WTC11 (cell line): Measurements from ENCODE around the gene TGDS. TPM values are rescaled to one million over a fixed set of nuclear protein-coding genes. Genes with fewer than 3 reads are reported as not detected.
A peak's percentile ranks its signal among the peaks of the same experiment; 100 is the strongest.
"Not testable (repeated sequence)": the region's sequence is repeated elsewhere in the genome, so short reads cannot be mapped to it uniquely, and the experiment has no call there.

Experiments
- ATAC-seq: fragments of 200-7000 bp; cut with Tn5 transposase; 2 replicates; pipeline ENCODE4 v1.10.0; 2021; ENCODE audit warnings: mild to moderate bottlenecking, moderate library complexity
- CTCF ChIA-PET: fragments of 300-600 bp; sonication (Branson Sonifier 250); formaldehyde crosslinking; loops from one replicate; lab custom pipeline; 2021; ENCODE audit warnings: antibody characterized with exemption; lab: Charles Lee
- POLR2A ChIA-PET: fragments of 350-600 bp; sonication (Branson Sonifier 250); formaldehyde crosslinking; loops from one replicate; lab custom pipeline; 2021; ENCODE audit warnings: antibody characterized with exemption; lab: Charles Lee
- DNase-seq: peaks from one replicate; pipeline ENCODE4 v3.0.0; 2021; ENCODE audit warnings: low spot score
- H3K27ac Mint-ChIP-seq: 2 replicates; pipeline ENCODE4 v1.8.0; 2021; ENCODE audit warnings: mixed read lengths
- H3K27me3 Mint-ChIP-seq: 2 replicates; pipeline ENCODE4 v1.8.0; 2021; ENCODE audit warnings: low read depth, mild to moderate bottlenecking, moderate library complexity, mixed read lengths
- H3K36me3 Mint-ChIP-seq: 2 replicates; pipeline ENCODE4 v1.8.0; 2021; ENCODE audit warnings: mixed read lengths
- H3K4me1 Mint-ChIP-seq: 2 replicates; pipeline ENCODE4 v1.8.0; 2022; ENCODE audit warnings: mixed read lengths
- H3K4me3 Mint-ChIP-seq: 2 replicates; pipeline ENCODE4 v1.8.0; 2021; ENCODE audit warnings: mild to moderate bottlenecking, moderate library complexity, mixed read lengths
- H3K9me3 Mint-ChIP-seq: 2 replicates; pipeline ENCODE4 v1.8.0; 2021; ENCODE audit warnings: mixed read lengths
- ATF1 ChIP-seq: sonication (generic); formaldehyde crosslinking; IDR thresholded peaks from 2 replicates; pipeline ENCODE4 v1.8.1; 2023; ENCODE audit warnings: mild to moderate bottlenecking, moderate library complexity, missing genetic modification reagents
- EMX1 ChIP-seq: fragments of 250-450 bp; sonication (Bioruptor Pico); IDR thresholded peaks from 2 replicates; pipeline ENCODE4 v1.8.0; 2021; ENCODE audit warnings: mild to moderate bottlenecking
- RELA ChIP-seq: sonication (generic); formaldehyde crosslinking; IDR thresholded peaks from 2 replicates; pipeline ENCODE4 v1.8.1; 2022; ENCODE audit warnings: missing genetic modification reagents, mild to moderate bottlenecking, borderline replicate concordance
- SOX15 ChIP-seq: fragments of 250-450 bp; sonication (Bioruptor Pico); IDR thresholded peaks from 2 replicates; pipeline ENCODE4 v1.9.0; 2021; ENCODE audit warnings: mild to moderate bottlenecking
- TEAD1 ChIP-seq: sonication (generic); formaldehyde crosslinking; IDR thresholded peaks from 2 replicates; pipeline ENCODE4 v1.8.0; 2022; ENCODE audit warnings: mild to moderate bottlenecking, missing genetic modification reagents
- TEAD4 ChIP-seq: sonication (generic); formaldehyde crosslinking; IDR thresholded peaks from 2 replicates; pipeline ENCODE4 v1.8.0; 2022; ENCODE audit warnings: mild to moderate bottlenecking, missing genetic modification reagents
- ZBTB21 ChIP-seq: sonication (generic); formaldehyde crosslinking; IDR thresholded peaks from 2 replicates; pipeline ENCODE4 v1.8.1; 2023; ENCODE audit warnings: mild to moderate bottlenecking, missing genetic modification reagents, borderline replicate concordance
- ZNF138 ChIP-seq: sonication (generic); formaldehyde crosslinking; conservative IDR thresholded peaks from 2 replicates; pipeline ENCODE4 v1.8.1; 2022; ENCODE audit warnings: mild to moderate bottlenecking, moderate library complexity, missing genetic modification reagents
- ZNF416 ChIP-seq: fragments of 250-450 bp; sonication (Bioruptor Pico); IDR thresholded peaks from 2 replicates; pipeline ENCODE4 v1.9.0; 2021; ENCODE audit warnings: mild to moderate bottlenecking, inconsistent platforms
- total RNA-seq: library from RNA; stranded (reverse); gene quantifications from 3 replicates; pipeline ENCODE4 v1.2.3, GENCODE V29; 2021
- TF ChIP-seq, protein P1 (sequence below): fragments of 250-450 bp; sonication (Bioruptor Pico); IDR thresholded peaks from 2 replicates; pipeline ENCODE4 v1.9.0; 2021; ENCODE audit warnings: mild to moderate bottlenecking, borderline replicate concordance
- TF ChIP-seq, protein P2 (sequence below): sonication (generic); formaldehyde crosslinking; IDR thresholded peaks from 2 replicates; pipeline ENCODE4 v1.8.1; 2022; ENCODE audit warnings: low read depth, missing genetic modification reagents, borderline replicate concordance
- TF ChIP-seq, protein P3 (sequence below): sonication (generic); formaldehyde crosslinking; IDR thresholded peaks from 2 replicates; pipeline ENCODE4 v1.8.1; 2023; ENCODE audit warnings: mild to moderate bottlenecking, missing genetic modification reagents
- TF ChIP-seq, protein P4 (sequence below): sonication (generic); formaldehyde crosslinking; IDR thresholded peaks from 2 replicates; pipeline ENCODE4 v1.8.0; 2022; ENCODE audit warnings: mild to moderate bottlenecking, missing genetic modification reagents
- TF ChIP-seq, protein P5 (sequence below): sonication (generic); formaldehyde crosslinking; IDR thresholded peaks from 2 replicates; pipeline ENCODE4 v1.8.1; 2022; ENCODE audit warnings: missing genetic modification reagents, borderline replicate concordance
- TF ChIP-seq, protein P6 (sequence below): sonication (generic); formaldehyde crosslinking; IDR thresholded peaks from 2 replicates; pipeline ENCODE4 v1.8.1; 2022; ENCODE audit warnings: low read depth, mild to moderate bottlenecking, moderate library complexity, missing genetic modification reagents, borderline replicate concordance
- TF ChIP-seq, protein P7 (sequence below): fragments of 250-450 bp; sonication (Bioruptor Pico); IDR thresholded peaks from 2 replicates; pipeline ENCODE4 v1.9.0; 2021; ENCODE audit warnings: mild to moderate bottlenecking
- TF ChIP-seq, protein P8 (sequence below): sonication (generic); formaldehyde crosslinking; conservative IDR thresholded peaks from 2 replicates; pipeline ENCODE4 v1.8.1; 2022; ENCODE audit warnings: mild to moderate bottlenecking, missing genetic modification reagents

The TGDS gene
- total RNA-seq, 1 experiment from 2014 or later, result 12.5 TPM

DNA sequence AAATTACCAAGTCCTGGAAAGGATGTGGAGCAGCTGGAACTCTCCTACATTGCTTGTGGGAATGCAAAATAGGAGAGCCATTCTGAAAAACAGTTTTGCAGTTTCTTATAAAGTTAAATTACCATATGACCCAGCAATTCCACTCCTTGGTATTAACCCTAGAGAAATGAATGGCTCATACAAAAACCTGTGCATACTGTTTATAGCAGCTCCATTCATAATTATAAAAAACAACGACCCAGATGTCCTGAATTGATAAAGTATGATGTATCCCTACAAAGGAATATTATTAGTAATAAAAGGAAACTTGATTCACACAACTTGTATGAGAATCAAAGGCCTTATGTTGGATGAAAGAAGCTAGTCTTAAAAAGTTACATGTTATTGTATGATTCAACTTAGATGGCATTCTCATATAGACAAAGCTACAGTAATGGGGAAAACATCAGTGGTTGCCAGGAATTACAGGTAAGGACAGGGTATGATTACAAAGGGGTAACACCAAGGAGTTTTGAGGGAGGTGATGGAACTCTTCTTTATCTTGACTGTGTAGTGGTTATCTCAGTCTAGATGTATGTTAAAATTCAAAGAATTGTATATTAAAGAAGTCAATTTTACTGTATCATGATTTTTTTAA is 41.1 kb upstream of the TGDS start (continued):
- TF ChIP-seq, protein P1, sequence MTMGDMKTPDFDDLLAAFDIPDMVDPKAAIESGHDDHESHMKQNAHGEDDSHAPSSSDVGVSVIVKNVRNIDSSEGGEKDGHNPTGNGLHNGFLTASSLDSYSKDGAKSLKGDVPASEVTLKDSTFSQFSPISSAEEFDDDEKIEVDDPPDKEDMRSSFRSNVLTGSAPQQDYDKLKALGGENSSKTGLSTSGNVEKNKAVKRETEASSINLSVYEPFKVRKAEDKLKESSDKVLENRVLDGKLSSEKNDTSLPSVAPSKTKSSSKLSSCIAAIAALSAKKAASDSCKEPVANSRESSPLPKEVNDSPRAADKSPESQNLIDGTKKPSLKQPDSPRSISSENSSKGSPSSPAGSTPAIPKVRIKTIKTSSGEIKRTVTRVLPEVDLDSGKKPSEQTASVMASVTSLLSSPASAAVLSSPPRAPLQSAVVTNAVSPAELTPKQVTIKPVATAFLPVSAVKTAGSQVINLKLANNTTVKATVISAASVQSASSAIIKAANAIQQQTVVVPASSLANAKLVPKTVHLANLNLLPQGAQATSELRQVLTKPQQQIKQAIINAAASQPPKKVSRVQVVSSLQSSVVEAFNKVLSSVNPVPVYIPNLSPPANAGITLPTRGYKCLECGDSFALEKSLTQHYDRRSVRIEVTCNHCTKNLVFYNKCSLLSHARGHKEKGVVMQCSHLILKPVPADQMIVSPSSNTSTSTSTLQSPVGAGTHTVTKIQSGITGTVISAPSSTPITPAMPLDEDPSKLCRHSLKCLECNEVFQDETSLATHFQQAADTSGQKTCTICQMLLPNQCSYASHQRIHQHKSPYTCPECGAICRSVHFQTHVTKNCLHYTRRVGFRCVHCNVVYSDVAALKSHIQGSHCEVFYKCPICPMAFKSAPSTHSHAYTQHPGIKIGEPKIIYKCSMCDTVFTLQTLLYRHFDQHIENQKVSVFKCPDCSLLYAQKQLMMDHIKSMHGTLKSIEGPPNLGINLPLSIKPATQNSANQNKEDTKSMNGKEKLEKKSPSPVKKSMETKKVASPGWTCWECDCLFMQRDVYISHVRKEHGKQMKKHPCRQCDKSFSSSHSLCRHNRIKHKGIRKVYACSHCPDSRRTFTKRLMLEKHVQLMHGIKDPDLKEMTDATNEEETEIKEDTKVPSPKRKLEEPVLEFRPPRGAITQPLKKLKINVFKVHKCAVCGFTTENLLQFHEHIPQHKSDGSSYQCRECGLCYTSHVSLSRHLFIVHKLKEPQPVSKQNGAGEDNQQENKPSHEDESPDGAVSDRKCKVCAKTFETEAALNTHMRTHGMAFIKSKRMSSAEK (CRISPR knock-in tag), result no peak
- TF ChIP-seq, protein P2, sequence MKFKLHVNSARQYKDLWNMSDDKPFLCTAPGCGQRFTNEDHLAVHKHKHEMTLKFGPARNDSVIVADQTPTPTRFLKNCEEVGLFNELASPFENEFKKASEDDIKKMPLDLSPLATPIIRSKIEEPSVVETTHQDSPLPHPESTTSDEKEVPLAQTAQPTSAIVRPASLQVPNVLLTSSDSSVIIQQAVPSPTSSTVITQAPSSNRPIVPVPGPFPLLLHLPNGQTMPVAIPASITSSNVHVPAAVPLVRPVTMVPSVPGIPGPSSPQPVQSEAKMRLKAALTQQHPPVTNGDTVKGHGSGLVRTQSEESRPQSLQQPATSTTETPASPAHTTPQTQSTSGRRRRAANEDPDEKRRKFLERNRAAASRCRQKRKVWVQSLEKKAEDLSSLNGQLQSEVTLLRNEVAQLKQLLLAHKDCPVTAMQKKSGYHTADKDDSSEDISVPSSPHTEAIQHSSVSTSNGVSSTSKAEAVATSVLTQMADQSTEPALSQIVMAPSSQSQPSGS, result no peak
- TF ChIP-seq RELA (CRISPR knock-in tag), result no peak
- TF ChIP-seq, protein P3, sequence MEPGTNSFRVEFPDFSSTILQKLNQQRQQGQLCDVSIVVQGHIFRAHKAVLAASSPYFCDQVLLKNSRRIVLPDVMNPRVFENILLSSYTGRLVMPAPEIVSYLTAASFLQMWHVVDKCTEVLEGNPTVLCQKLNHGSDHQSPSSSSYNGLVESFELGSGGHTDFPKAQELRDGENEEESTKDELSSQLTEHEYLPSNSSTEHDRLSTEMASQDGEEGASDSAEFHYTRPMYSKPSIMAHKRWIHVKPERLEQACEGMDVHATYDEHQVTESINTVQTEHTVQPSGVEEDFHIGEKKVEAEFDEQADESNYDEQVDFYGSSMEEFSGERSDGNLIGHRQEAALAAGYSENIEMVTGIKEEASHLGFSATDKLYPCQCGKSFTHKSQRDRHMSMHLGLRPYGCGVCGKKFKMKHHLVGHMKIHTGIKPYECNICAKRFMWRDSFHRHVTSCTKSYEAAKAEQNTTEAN (CRISPR knock-in tag), result no peak

DNA sequence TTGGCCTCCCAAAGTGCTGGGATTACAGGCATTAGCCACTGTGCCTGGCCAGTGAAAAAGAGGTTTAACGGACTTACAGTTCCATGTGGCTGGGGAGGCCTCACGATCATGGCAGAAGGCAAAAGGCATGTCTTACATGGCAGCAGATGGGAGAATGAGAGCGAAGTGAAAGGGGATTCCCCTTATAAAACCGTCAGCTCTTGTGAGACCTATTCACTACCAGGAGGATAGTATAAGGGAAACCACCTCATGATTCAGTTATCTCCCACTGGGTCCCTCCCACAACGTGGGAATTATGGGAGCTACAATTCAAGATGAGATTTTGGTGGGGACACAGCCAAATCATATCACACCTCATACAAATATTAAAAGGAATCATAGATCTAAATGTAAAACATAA is 40.1 kb upstream of the TGDS start:
- H3K9me3 Mint-ChIP-seq, H3K36me3 Mint-ChIP-seq, H3K27ac Mint-ChIP-seq, DNase-seq, ATAC-seq, CTCF ChIA-PET, H3K4me3 Mint-ChIP-seq, H3K27me3 Mint-ChIP-seq, POLR2A ChIA-PET: not testable (repeated sequence)
- H3K4me1 Mint-ChIP-seq, result peaks cover 34% of the 10 kb centered on the region

DNA sequence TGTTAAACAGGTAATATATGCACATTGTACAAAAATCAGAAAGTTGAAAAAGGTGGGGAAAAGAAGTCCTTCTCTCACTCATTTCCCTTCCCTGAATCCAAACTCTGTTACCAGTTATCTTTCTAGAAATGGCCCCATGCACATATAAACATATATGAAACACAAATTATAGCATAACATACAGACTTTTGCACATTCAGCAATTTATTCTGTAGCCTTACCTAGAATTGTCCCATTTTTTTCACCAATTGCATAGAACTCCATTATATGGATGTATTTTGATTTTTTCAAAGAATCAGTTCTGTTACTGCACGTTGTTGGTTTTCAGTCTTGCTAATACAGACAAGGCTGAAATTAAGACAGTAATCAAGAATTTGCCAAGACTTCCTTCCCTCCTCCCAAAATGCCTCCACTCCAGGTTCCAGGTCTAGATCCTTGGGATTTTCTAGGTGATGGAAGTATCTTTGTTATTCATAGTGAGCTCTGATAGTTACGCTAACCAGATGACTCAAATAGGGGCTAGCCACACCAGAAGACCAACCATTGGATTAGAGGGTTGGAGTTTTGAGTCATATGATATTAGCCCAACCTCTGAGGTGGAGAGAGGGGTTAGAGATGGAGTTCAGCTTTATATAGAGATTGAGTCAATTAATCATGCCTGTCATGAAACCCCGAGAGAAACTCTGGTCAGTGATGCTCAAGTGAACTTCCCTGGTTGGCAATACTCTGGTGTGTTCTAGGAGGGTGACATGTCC is 36.5 kb upstream of the TGDS start:
- CTCF ChIA-PET, result interaction anchor here (0.9 to 1.2 kb wide), 2 partner anchors 12 to 15 kb away, joined by 3 read pairs; no protein-coding TSS in a partner anchor
- H3K4me3 Mint-ChIP-seq, result no peak overlapping the region
- TF ChIP-seq, protein P4, sequence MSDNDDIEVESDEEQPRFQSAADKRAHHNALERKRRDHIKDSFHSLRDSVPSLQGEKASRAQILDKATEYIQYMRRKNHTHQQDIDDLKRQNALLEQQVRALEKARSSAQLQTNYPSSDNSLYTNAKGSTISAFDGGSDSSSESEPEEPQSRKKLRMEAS (CRISPR knock-in tag), result no peak
- TF ChIP-seq, protein P5, sequence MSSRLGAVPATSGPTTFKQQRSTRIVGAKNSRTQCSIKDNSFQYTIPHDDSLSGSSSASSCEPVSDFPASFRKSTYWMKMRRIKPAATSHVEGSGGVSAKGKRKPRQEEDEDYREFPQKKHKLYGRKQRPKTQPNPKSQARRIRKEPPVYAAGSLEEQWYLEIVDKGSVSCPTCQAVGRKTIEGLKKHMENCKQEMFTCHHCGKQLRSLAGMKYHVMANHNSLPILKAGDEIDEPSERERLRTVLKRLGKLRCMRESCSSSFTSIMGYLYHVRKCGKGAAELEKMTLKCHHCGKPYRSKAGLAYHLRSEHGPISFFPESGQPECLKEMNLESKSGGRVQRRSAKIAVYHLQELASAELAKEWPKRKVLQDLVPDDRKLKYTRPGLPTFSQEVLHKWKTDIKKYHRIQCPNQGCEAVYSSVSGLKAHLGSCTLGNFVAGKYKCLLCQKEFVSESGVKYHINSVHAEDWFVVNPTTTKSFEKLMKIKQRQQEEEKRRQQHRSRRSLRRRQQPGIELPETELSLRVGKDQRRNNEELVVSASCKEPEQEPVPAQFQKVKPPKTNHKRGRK, result no peak
- TF ChIP-seq EMX1 (CRISPR knock-in tag) (no peak), TEAD4 (CRISPR knock-in tag) (no peak), ZBTB21 (CRISPR knock-in tag) (no peak), TEAD1 (no peak), ZNF138 (CRISPR knock-in tag) (no peak), SOX15 (CRISPR knock-in tag) (no peak), ZNF416 (CRISPR knock-in tag) (no peak), ATF1 (CRISPR knock-in tag) (no peak)
- TF ChIP-seq, protein P6, sequence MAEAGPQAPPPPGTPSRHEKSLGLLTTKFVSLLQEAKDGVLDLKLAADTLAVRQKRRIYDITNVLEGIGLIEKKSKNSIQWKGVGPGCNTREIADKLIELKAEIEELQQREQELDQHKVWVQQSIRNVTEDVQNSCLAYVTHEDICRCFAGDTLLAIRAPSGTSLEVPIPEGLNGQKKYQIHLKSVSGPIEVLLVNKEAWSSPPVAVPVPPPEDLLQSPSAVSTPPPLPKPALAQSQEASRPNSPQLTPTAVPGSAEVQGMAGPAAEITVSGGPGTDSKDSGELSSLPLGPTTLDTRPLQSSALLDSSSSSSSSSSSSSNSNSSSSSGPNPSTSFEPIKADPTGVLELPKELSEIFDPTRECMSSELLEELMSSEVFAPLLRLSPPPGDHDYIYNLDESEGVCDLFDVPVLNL, result no peak
- TF ChIP-seq, protein P7, sequence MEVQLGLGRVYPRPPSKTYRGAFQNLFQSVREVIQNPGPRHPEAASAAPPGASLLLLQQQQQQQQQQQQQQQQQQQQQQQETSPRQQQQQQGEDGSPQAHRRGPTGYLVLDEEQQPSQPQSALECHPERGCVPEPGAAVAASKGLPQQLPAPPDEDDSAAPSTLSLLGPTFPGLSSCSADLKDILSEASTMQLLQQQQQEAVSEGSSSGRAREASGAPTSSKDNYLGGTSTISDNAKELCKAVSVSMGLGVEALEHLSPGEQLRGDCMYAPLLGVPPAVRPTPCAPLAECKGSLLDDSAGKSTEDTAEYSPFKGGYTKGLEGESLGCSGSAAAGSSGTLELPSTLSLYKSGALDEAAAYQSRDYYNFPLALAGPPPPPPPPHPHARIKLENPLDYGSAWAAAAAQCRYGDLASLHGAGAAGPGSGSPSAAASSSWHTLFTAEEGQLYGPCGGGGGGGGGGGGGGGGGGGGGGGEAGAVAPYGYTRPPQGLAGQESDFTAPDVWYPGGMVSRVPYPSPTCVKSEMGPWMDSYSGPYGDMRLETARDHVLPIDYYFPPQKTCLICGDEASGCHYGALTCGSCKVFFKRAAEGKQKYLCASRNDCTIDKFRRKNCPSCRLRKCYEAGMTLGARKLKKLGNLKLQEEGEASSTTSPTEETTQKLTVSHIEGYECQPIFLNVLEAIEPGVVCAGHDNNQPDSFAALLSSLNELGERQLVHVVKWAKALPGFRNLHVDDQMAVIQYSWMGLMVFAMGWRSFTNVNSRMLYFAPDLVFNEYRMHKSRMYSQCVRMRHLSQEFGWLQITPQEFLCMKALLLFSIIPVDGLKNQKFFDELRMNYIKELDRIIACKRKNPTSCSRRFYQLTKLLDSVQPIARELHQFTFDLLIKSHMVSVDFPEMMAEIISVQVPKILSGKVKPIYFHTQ (CRISPR knock-in tag), result no peak
- TF ChIP-seq, protein P8, sequence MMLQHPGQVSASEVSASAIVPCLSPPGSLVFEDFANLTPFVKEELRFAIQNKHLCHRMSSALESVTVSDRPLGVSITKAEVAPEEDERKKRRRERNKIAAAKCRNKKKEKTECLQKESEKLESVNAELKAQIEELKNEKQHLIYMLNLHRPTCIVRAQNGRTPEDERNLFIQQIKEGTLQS (CRISPR knock-in tag), result no peak

More for the DNA sequence above, 36.5 kb upstream of the TGDS start:
- ATAC-seq, result peak; percentile 74
- Mint-ChIP-seq H3K27me3 (no peaks in the 10 kb centered on the region), H3K36me3 (peaks cover 2% of the 10 kb centered on the region; the same call in 1 of the 2 replicates), H3K27ac (no peak overlapping the region), H3K9me3 (no peaks in the 10 kb centered on the region), H3K4me1 (peaks cover 34% of the 10 kb centered on the region)
- no peak for DNase-seq
- POLR2A ChIA-PET, result no interaction called here
